C4-2B (cell line): ENCODE measurements around the gene MID1.

Source experiments
- ZFX ChIP-seq: fragments of 450-650 bp; IDR thresholded peaks from 2 replicates; pipeline ENCODE4 v1.6.1; 2017
- TF ChIP-seq, protein P1 (sequence below): fragments of 450-650 bp; conservative IDR thresholded peaks from 2 replicates; pipeline ENCODE4 v1.5.1; 2017; ENCODE audit warnings: mild to moderate bottlenecking

DNA sequence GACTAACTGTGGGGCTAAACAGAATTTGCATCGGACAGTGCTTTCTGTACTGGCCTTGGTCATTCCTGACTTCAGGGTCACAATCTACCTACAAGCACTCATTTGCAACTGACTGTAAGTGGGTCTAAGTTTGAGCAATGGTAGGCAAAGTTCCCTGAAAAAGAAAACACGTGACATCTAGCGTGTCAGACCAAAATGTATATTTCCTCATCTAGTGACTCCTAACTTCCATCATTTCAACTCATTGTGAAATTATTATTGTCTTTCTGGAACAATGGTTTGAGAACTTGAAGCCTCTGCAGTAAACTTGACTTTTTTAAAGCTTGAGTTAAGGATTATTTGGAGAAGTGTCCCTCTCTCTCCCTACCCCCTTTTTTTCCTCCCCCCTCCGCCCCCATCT lies 113.6 kb downstream of the MID1 start:
- TF ChIP-seq, protein P1, sequence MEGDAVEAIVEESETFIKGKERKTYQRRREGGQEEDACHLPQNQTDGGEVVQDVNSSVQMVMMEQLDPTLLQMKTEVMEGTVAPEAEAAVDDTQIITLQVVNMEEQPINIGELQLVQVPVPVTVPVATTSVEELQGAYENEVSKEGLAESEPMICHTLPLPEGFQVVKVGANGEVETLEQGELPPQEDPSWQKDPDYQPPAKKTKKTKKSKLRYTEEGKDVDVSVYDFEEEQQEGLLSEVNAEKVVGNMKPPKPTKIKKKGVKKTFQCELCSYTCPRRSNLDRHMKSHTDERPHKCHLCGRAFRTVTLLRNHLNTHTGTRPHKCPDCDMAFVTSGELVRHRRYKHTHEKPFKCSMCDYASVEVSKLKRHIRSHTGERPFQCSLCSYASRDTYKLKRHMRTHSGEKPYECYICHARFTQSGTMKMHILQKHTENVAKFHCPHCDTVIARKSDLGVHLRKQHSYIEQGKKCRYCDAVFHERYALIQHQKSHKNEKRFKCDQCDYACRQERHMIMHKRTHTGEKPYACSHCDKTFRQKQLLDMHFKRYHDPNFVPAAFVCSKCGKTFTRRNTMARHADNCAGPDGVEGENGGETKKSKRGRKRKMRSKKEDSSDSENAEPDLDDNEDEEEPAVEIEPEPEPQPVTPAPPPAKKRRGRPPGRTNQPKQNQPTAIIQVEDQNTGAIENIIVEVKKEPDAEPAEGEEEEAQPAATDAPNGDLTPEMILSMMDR = no peak
- no peak for TF ChIP-seq ZFX
